GM12864 (cell line): Measurements from ENCODE around the gene ZNF581.

Experiments used
- DNase-seq: peaks from one replicate; pipeline ENCODE4 v3.0.0-alpha.2; 2011; ENCODE audit warnings: low read depth
- H3K4me3 ChIP-seq: 2 replicates; pipeline ENCODE4 v1.5.1; 2011; ENCODE audit warnings: mild to moderate bottlenecking, low read depth, low read length, control low read depth
- TF ChIP-seq, protein P1 (sequence below): IDR thresholded peaks from 2 replicates; pipeline ENCODE4 v1.5.1; 2011; ENCODE audit warnings: low read depth, mild to moderate bottlenecking, moderate library complexity, low read length, control low read depth, inconsistent platforms; ENCODE audit errors: missing control alignments

Gene ZNF581

DNA sequence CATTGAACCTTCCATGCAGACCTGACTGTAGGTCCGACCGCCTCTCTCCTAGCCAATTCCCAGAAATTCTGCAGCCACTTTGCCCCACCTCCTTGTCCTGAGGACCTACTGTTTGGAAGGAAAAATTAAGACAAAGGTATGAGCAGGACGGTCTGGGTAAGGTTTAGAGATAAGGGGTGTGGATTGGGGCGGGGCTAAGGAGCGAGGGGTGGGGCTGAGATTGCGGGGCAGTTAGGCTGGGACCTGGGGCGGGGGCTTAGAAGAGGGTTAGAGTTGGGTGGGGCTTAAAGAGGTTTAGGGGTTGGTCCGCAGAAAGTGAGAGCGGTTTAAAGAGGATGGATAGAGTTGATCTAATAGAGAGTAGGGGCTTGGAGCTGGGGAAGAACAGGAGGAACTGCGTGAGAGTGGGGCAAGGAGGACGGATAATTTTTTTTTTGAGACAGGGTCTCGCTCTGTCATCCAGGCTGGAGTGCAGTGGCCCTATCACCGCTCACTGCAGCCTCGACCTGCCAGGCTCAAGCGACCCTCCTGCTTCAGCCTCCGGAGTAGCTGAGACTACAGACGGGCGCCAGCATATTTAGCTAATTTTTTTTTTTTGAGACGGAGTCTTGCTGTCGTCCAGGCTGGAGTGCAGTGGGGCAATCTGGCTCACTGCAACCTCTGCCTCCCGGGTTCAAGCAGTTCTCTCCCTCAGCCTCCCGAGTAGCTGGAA is 39.7 kb upstream of the ZNF581 start:
- TF ChIP-seq, protein P1, sequence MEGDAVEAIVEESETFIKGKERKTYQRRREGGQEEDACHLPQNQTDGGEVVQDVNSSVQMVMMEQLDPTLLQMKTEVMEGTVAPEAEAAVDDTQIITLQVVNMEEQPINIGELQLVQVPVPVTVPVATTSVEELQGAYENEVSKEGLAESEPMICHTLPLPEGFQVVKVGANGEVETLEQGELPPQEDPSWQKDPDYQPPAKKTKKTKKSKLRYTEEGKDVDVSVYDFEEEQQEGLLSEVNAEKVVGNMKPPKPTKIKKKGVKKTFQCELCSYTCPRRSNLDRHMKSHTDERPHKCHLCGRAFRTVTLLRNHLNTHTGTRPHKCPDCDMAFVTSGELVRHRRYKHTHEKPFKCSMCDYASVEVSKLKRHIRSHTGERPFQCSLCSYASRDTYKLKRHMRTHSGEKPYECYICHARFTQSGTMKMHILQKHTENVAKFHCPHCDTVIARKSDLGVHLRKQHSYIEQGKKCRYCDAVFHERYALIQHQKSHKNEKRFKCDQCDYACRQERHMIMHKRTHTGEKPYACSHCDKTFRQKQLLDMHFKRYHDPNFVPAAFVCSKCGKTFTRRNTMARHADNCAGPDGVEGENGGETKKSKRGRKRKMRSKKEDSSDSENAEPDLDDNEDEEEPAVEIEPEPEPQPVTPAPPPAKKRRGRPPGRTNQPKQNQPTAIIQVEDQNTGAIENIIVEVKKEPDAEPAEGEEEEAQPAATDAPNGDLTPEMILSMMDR: no peak
- DNase-seq: no peak
- H3K4me3 ChIP-seq: no peak overlapping the region

DNA sequence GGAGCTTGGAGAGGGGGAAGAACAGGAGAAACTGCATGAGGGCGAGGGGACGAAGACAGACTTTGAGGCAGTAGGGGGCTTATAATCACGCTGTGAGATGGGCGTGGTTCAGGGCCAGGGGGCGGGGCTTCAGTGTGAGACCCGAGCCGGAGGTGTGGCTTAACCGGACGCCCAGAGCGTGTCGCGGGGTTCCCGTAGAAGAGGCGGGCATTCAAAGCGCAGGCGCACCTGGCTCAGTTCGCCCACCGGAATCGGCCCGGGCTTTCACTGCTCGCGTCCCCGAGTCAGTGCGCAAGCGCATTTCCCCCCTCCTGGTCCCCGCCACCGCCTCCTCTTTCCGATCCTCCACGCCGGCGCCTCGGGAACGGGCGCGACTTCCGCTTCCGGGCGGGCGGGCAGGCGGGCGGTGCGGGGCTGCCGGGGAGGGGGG is 38.2 kb upstream of the ZNF581 start:
- DNase-seq: peak; percentile 91
- H3K4me3 ChIP-seq: peak overlapping the region; percentile 98
- TF ChIP-seq, protein P1: no peak

DNA sequence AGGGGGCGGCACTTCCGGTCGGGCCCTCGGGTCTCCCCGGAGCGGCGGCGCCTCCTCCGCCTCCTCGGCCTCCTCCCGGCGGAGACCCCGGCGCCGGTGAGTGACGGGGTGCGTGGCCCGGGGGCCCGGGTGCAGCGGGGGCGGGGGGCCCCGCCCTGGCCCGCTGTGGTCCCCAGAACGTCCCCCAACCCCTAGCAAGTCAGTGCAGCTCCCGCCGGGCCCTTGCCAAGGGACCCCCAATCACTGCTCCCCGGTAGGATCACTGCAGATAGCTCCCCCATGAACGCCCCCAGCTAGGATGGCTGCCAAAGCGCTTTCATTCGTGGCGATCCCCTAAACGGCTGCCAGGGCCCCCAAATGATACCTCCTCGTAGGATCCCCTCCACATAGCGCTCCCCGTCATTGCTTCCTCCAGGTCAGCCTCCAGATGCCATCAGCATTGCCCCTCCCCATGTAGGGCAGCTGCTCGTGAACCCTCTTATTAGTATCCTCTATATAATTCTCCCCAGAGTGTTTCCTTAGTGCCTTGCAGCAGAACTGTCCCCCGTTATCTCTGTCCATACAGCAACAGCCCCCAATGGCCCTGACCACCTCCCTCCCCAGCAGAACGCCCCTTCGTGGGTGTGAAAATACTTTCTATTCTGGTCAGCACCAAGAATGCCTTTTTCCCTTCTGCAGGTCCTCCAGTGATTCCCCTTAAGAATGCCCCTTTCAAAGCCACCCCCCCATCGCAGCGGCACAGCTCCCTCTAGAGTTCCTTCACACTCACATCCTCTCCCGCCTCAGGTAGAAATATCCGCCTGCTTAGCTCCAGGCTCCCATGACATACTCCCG is 37.6 kb upstream of the ZNF581 start, which contains the start of gene ZNF865:
Gene ZNF865 (plus strand): TSS at position 11 of the 834 bp plus-strand sequence. CDS start 7,972 bp downstream, outside the sequence.
- peak; percentile 57 for DNase-seq
- peak within 1 kb of the TSS; percentile 98 for H3K4me3 ChIP-seq
- TF ChIP-seq, protein P1: peak; percentile 81

GRCh38 chr19:55606471-55606787 is 37.0 kb upstream of the ZNF581 start:
- TF ChIP-seq, protein P1: no peak

GRCh38 chr19:55606817-55607216 is 36.6 kb upstream of the ZNF581 start:
- no peak for DNase-seq
- H3K4me3 ChIP-seq: peak overlapping the region; percentile 98
- TF ChIP-seq, protein P1: no peak

More at GRCh38 chr19:55606471-55606787, 37.0 kb upstream of the ZNF581 start:
- DNase-seq: no peak
- peak overlapping the region; percentile 98 for H3K4me3 ChIP-seq

GRCh38 chr19:55609326-55609725 is 34.1 kb upstream of the ZNF581 start:
- TF ChIP-seq, protein P1: no peak
- DNase-seq: no peak
- H3K4me3 ChIP-seq: no peak overlapping the region
